GM19372 (cell line): ENCODE results near the gene NID2.

Source experiments
- ATAC-seq: cut with Tn5 transposase; IDR thresholded peaks from one replicate; pipeline ENCODE4 v1.9.1; 2021; ENCODE audit warnings: mild to moderate bottlenecking, low read depth, moderate library complexity; ENCODE audit not compliant: unreplicated experiment

Gene NID2

DNA sequence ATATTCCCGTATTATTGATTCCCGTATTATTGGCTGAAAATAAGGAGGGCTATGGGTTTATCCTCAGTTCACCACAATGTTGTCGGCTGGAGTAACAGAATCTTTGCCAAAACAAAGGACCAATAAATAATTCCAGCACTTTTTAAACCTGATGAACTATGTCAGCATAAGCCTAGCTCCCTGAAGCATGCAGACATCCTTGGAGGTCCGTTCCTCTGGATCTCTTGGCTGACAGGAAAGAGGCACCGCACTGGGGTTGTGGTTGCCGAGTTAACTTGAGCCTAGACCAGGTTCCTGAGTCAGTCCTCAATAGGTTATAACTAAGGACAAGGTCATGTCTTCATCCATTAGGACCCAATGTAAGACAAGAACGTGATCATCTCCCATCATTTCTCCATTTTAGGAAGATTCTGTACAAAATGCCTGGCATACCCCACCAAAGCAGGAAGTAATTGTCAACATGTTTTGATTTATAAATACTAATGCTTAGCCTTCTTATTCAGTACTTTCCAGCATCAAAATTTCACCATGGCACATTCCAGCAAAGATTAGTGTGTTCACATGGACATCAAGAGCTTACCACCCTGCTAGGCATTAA is 36.6 kb downstream of the NID2 start:
- ATAC-seq: no peak

DNA sequence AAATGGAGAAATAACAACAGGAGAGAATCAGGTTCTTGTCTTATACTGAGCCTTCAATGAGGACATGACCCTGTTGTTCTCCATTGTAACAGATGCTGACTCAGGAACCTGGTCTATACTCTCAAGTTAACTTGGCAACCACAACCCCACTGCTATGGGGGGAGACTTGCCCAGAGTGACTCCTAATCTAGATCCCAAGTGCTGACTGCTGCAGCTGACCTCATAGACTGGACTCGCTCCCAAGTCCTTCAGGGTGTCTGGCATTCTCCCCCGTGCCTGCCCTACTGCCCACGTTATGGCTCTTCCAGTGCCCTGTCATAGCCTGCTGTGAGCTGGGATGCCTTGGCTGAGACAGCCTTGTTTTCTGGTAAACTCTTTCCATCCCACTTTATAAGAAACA is 37.1 kb downstream of the NID2 start:
- ATAC-seq: no peak

DNA sequence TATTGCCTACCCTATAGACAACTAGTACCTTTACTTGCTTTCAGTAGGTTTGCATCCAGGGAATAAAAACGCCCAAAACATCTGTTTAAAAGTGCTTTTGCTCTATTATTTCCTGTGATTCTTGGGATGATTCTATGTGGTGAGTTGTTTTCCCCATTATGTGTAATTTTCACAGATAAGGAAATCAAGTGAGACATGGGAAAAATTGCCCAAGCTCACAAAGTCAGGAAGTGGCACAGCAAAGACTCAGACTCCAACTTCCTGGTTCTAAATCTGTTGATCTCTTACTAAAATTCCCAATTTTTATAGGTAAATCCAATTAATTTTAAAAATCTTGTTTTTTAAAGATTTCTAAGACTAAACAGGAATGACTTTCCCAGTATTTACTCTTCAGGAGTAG is 39.0 kb downstream of the NID2 start:
- no peak for ATAC-seq

DNA sequence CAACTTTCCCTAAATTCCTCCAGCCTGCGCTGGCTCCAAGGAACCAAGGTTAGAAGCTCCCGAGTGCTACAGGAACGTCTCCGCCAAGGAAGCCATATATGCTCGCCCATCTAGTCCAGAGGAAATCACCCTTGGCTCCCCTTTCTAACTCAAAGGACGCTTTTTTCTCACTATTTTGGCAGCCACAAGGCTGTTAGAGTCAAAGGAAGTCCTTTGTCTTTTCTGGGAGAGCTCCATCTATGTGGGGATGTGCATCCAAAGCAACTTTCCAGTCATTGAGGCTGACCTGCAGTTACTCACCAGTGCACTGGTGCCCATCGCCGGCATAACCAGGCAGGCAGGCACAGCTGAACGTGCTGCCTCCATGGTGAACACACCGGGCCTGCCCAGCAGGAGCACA is 42.0 kb downstream of the NID2 start:
- ATAC-seq: no peak

DNA sequence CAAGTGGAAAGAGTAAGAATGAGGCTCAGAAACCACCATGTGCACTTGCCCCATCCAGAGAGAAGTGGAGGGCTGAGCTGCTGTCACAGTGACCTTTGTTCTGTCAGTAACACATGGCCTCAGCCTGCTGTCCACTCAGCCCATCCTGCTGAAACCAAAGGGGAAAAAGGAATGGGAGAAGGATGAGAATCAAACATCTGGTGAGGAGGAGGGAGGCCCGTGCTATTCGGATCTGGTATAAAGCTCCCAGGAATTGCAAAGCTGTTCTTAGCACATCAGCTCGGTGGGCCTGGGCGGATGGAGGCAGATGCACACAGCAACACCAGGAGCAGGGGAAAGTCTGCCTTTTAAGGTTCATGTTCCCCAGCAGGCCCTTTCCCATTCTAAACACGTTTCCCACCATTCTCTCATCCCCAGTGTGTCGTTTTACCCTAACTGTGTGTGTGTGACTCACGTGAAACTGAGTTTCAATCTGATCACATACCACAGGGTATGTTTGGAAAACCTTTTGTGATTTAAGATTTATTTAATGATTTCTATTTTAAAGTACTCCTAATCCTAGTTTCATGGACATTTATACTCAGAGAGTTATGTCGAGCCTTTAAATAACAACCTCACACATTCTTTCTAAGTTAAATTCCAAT is 42.7 kb downstream of the NID2 start:
- ATAC-seq: no peak

DNA sequence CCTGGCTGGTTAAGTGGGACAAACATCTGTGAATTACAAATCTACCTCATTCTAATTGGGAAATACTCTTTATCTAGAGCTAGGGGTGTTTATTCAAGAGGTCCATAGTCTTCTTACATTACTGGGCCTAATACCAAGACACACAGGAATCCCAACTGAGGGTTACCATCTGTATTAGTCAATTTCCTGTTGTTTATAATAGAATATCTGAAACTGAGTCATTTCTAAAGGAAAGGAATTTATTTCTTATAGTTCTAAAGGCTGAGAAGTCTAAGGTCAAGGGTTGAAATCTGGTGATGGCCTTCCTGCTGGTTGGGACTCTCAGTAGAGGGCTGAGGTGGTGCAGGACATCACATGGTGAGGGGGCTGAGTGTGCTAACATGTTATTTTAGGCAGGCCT is 43.5 kb downstream of the NID2 start:
- no peak for ATAC-seq

DNA sequence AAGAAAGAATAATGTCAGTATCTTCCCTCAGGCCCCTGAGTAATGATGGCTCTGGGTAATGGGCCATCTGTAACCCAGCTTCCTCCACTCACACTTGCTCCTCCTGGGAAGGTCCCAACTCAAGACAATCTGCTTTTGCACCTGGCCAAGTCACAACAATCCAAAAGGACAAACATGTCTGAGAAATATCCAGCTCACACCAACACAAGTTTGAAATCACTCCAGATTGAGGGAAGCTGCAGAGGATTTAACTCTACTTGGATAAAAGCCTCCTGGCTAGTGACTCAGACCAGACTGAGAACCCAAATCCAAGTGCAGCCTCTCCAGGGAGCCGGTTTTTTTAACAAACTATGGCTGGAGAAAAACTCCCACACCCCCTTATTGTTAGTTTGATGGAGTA is 45.3 kb downstream of the NID2 start:
- ATAC-seq: no peak

DNA sequence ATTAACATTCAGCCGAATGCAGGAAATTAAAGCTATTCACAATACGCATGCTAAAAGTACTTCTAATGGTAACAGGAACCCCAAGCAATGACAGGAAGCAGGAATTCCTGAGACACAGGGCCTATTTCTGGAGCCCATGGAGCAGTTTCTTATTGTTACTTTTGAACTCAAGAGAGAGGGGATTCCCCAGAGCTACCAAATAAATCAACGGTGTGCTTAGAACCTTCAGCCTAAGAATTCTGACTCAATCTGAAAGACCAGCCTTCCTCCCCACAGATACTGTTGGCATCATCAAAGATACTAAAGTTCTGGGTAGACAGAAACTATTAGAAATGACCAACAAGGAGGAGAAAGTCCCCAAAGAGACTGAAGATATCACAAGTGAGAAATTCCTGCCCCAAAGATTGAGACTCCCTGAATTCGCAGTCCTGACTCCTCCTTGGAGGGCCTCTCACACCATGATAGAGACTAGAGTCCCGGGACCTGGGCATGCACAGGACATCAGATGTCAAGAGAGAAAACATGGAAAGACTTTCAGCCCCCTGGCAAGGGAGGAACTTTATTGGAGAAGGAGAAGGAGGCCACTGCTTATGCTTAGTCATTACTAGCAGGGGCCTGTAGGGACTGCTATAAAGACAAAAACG is 46.8 kb downstream of the NID2 start:
- peak; percentile 62 for ATAC-seq

DNA sequence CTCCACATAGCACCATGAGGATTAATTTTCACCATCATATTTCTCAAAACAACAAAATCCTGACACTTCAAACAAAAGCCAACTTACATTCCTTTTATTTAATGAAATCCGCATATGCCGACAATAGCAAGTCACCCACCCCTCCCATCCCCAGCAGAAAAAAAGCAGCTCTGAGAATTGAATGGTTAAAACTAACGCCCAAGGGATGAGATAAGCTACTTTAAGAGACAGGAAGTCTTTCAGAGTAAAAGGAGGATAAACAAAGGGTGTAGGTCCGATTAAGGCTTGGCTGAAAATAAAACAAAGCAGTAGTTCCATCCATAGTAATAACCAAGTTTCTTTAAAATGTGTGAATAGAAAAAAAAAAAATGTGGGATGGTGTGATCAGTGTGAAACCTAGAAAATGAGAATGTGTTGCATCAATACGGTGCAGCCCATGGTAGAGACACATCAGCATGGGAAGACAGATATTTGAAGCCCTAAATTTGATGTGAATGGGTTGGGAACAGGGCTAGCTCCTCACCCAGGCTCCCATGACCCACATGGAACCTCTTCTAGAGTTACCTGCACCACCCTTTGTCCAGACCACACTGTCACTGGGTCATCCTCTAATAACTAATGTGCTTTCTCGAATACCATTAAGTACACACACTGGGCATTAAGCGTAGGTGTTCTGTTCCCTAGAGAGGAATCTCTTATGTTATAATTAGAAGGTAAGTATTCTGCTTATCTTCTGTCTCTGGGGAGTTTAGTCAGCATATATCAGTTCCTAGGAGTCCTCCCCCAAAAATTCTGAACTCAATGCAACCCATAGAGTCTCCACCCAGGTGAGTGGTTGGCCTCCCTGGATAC is 47.8 kb downstream of the NID2 start:
- no peak for ATAC-seq

DNA sequence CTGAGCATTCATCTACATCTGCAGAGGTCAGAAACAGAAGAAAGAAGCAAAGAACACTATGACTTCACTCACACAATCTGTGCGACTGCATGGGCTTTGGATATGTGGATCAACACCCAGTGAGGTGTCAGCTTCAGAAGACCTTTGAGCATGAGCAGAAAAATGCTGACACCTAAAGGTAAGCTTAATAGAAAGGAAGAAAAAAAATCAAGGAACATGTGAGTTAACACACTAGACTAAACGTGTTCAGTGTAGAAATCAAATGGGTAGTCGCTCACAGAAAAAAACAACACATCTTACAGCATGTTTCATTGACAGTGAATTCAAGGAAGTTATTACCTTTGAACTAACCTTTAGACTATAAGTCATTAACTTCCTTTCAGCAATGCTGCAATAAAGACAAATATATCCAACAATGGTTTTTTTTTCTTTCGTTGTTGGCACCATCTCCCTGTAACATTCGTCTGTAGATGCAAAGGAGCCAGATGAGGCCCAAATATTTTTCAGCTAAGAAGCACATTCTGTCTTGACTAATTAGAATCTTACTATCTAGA is 48.6 kb downstream of the NID2 start:
- ATAC-seq: no peak

DNA sequence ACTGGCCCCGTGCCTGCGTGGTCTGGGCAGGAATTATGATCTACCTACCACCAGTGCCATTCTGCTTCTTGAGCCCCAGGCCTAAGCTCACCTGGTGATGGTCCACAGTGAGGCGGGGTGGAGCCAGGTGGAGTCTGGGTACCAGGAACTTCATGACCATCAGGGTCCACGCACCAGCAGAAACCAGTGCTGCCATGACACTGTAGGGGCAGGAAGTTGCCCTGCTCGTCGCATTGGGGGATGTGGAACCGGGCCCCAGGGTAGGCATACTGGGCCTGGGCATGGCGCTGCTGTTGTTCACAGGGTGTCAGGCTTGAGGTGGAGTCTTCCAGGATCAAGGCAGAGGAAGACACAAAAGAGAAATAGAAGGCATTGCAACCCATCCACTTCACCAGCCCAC is 49.9 kb downstream of the NID2 start:
- ATAC-seq: no peak

DNA sequence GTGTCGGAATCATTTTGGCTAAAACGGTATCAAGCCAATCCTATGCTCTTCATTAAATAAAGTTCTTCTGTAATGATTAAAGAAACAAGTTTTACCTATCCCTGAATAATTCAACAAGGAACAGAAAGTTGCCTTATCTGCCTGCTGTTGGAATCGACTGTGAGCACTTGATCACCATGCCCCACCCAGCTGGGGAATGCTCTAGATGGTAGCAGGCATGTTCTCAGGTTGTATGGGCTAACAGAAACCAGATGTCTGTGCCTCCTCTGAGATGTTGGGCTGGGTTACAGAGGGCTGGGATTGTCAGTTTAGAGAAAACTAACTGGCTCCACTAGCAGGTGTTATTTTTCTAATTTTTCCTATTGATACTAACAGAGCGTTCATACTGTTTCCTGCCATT is 50.6 kb downstream of the NID2 start:
- no peak for ATAC-seq

DNA sequence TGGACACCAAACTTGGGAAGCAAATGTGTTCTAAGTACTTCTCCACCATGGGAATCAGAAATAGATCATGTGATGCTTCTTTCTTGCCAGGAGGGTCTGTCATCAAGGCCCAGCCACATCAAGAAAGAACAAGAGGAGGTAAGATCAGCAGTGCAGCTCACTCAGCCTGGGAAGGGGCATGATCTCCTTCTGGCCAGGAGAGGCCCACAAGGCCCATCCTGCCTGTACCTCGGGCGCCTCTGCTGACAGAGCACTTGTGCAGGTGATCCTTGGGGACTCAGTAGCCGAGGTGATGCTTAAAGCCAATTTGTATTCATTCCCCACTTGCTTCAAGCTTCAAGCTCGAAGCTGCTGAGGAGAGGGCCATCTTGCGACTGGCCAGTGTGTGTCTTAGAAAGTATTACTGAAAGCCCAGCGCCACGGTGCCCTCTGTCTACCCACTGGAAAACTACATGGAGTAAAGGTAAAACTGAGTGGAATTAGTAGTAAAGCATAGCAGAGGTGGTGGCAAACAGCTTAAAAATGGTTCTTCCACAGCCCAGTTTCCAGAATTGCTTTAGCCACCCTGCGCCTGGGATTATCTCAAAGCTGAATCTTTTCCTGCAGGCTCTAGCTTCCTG is 53.3 kb downstream of the NID2 start:
- no peak for ATAC-seq

DNA sequence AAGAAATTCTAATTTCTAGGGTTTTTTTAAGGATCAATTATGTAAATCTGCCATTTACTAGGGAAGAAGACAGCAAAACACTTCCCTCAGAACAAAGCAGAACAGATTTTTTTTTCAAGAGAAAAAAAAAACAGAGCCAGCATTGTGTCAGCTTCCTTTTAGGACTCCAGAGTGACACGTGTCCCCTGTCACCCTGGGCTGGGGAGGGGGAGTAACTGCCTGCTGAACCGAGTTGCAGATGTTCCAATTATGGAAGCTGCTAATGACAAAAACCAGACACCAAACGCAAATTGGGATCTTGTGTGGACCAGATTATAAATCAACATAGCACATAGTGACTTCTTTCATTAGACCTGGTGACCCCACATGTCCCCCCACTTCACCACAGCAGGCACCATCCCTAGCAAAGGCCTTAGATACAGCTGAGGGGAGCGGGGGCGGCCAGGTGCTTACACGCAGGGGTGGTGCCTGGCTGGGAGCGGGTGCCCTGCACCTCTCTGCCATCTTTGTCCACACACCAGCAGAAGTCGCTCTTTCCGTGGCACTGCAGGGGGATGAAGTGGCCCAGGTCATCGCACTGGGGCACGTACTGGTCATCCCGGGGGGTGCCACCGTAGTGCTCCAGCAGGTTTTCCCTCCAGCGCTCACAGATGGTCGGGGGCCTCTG is 54.1 kb downstream of the NID2 start:
- ATAC-seq: no peak

DNA sequence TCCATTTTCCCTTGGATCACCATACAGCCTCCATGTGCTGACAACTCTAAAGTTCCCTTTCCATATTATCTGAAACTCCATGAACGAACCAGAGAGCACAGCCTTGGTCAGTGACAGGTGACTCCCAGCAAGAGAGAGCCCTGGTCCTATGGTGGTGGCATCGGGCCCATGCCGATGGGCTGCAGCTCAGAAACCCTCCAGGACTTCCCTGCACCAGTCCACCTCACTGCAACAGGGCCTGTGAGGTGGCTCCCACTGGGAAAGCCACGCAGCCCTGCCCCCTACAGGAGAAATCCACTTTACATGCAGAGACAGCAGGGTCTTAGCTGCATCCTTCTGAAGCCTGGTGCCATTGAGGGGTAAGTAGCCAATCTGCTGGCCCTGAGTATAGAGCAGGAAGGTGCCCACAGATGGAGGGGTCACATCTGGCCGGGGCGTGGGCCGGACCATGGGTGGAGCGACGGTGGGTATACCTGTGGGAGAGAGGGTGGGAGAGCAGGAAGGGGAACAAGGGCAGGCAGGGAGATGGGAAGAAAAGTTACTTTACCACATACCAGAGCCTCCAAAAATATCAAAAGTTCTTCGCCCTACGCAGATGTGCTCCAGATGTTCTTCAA is 54.8 kb downstream of the NID2 start:
- no peak for ATAC-seq

DNA sequence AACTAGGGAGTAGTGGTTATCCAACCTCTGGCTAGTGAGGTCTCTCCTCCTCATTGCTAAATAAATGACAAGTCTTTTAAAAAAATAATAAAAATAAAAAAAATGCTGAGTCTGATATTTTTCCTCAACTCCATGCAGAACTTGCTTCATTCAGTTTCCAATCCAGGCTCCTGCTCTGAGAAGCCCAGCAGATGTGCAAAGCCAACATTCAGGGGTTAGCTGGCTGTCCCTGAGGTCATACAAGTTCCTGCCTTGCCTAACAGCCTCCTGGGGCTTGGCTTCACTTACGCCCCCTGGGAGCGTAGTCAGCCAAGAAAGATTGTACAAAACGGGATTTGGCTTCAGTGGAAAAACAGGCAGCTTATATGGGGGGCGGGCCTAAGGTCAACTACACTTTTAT is 56.2 kb downstream of the NID2 start:
- no peak for ATAC-seq

DNA sequence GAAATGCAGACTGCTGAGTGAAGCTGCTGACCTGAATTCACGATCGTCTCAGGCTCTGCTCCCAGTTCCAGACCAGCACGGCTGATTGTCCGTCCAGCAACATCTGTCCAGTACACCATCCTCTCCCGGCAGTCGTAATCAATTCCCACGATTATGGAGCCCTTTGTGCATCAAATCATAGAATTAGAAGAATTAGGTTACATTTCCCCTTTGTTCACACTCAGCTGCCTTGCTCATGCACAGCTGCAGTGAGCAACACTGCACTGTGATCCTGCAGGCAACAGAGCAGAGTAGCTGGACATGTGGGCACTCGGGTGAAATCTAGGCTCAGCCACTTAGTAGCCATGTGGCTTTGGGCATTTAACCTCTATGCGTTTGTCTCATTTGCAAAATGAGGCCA is 57.3 kb downstream of the NID2 start:
- ATAC-seq: no peak

DNA sequence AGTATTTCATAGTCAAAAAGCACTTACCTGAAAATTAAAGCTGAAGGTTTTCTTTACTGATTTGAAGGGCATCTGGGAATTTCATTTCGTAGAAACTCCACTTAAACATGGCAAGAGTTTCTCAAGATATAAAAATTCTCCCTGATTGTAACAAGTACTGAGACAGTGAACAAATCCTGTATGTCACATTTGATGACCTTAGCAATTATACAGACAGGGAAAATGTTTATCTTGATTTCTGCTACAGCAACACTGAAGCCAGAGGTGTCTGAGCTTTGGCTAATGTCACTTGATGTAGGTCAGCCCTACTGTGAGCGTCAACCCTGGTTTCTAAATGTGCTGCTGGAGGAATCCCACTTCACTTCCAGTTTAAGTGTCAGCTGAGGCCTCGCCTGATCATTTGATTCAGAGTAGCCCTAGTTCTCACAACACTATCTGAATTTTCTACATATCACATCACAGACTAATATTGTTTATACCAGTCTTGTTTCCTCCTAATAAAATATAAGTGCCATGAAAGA is 58.6 kb downstream of the NID2 start:
- ATAC-seq: no peak

DNA sequence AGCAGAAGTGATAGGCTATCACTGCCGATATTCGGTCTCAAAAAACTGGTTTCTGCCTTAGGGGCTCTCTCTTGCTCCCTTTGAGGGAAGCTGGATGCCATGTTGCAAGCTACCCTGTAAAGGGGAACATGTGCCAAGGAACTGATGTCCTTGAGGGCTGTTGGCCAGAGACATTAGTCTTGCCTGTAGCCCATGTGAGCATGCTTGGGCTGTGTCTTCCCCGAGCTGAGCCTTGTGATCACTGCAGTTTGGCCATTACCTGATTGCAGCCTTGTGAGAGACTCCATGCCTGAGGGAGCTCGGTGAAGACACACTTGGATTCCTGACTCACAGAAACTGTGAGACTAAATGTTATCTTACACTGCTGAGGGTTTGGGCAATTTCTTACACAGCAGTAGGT is 60.7 kb downstream of the NID2 start:
- ATAC-seq: no peak
